Left ventricle myocardium inferior (tissue), 1 donor: ENCODE measurements around the gene SLC35B4. TPM values are rescaled to one million over a fixed set of nuclear protein-coding genes. Genes with fewer than 3 reads are reported as not detected.

Experiments used
- DNase-seq: peaks from one replicate; pipeline ENCODE4 v3.0.0-alpha.2; 2020
- H3K27ac ChIP-seq: fragments of 200-600 bp; replicated peaks from 2 replicates; pipeline ENCODE4 v1.8.0; 2021
- H3K27me3 ChIP-seq: fragments of 200-600 bp; 2 replicates; pipeline ENCODE4 v1.8.0; 2021; ENCODE audit warnings: low read depth
- H3K36me3 ChIP-seq: fragments of 200-600 bp; 2 replicates; pipeline ENCODE4 v1.8.0; 2021
- H3K4me1 ChIP-seq: fragments of 200-600 bp; 2 replicates; pipeline ENCODE4 v1.8.0; 2021
- H3K4me3 ChIP-seq: fragments of 200-600 bp; 2 replicates; pipeline ENCODE4 v1.8.0; 2021; ENCODE audit warnings: mild to moderate bottlenecking, moderate library complexity
- H3K9me3 ChIP-seq: fragments of 200-600 bp; replicated peaks from 2 replicates; pipeline ENCODE4 v1.8.0; 2021
- intact Hi-C: fragments of 100-400 bp; cut with micrococcal nuclease; formaldehyde crosslinking; loops from one replicate; pipeline ENCODE4 v1.11.0; 2022
- total RNA-seq: library from RNA; stranded (reverse); fragmentation: NEBNext Ultra II Directional; extraction: Animal tissue kit (Norgen Biotek cat#: 25700); gene quantifications from one replicate; pipeline ENCODE4 v1.2.1, GENCODE V29; 2021
- TF ChIP-seq, protein P1 (sequence below): fragments of 200-600 bp; IDR thresholded peaks from 2 replicates; pipeline ENCODE4 v1.8.0; 2021; ENCODE audit warnings: antibody characterized with exemption, mild to moderate bottlenecking, borderline replicate concordance
- donor health status: DM: no; HTN: yes; CAD: no; lungs with severe emphysema.

The SLC35B4 gene
- total RNA-seq, 1 donor from 2014 or later = 5.1 TPM

- Histone ChIP-seq H3K9me3 (no peaks in the 10 kb centered on the region), H3K27me3 (peaks cover 57% of the 10 kb centered on the region), H3K4me1 (no peaks in the 10 kb centered on the region), H3K27ac (no peak overlapping the region), H3K4me3 (no peak overlapping the region), H3K36me3 (no peaks in the 10 kb centered on the region)
- DNase-seq = no peak
- TF ChIP-seq, protein P1, sequence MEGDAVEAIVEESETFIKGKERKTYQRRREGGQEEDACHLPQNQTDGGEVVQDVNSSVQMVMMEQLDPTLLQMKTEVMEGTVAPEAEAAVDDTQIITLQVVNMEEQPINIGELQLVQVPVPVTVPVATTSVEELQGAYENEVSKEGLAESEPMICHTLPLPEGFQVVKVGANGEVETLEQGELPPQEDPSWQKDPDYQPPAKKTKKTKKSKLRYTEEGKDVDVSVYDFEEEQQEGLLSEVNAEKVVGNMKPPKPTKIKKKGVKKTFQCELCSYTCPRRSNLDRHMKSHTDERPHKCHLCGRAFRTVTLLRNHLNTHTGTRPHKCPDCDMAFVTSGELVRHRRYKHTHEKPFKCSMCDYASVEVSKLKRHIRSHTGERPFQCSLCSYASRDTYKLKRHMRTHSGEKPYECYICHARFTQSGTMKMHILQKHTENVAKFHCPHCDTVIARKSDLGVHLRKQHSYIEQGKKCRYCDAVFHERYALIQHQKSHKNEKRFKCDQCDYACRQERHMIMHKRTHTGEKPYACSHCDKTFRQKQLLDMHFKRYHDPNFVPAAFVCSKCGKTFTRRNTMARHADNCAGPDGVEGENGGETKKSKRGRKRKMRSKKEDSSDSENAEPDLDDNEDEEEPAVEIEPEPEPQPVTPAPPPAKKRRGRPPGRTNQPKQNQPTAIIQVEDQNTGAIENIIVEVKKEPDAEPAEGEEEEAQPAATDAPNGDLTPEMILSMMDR = no peak
- intact Hi-C loops = no loop called here
These were observed 37.4 kb downstream of the SLC35B4 start for GRCh38 chr7:134279336-134279735.

DNA sequence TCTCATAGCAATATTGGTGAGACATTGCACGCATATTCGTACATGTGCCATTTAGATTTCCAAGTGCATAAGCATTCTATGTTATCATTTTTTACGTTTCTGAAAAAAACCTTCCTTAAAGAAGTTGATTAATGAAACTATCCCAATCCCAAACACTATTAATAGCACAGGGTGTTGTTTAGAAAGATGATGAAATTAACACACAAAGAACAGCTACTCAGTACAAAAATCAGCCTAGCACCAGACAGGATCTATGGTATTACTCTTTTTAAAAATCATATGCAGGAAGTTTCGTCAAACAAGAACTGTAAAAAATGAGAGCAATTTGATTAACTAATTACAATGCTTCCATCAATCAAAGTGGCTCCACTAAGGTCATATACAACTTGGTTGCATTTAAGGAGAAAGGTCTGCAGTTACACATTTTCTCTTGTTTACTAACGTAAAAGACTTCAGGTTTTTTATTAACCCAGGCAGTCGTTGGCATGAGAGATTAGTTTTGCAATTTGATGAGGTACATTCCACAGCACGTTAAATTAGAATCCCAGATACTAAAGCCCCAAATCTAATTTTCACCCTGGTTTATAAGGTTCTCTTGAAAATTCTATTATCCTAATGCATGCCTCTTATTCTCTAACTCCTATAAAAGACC is 38.1 kb downstream of the SLC35B4 start:
- Histone ChIP-seq H3K36me3 (no peaks in the 10 kb centered on the region), H3K9me3 (no peaks in the 10 kb centered on the region), H3K4me1 (no peaks in the 10 kb centered on the region), H3K27me3 (peaks cover 53% of the 10 kb centered on the region), H3K4me3 (no peak overlapping the region), H3K27ac (no peak overlapping the region)
- TF ChIP-seq, protein P1 = no peak
- no peak for DNase-seq
- intact Hi-C loops = no loop called here

GRCh38 chr7:134276951-134277350 is 39.8 kb downstream of the SLC35B4 start:
- H3K4me1 ChIP-seq = no peaks in the 10 kb centered on the region
- TF ChIP-seq, protein P1 = no peak
- no peak overlapping the region for H3K4me3 ChIP-seq
- H3K36me3 ChIP-seq = no peaks in the 10 kb centered on the region
- DNase-seq = no peak
- no peak overlapping the region for H3K27ac ChIP-seq
- no peaks in the 10 kb centered on the region for H3K9me3 ChIP-seq
- H3K27me3 ChIP-seq = peaks cover 44% of the 10 kb centered on the region
- intact Hi-C loops = no loop called here

- TF ChIP-seq, protein P1 = no peak
- intact Hi-C loops = no loop called here
These were observed 54.4 kb downstream of the SLC35B4 start for GRCh38 chr7:134262322-134262721.

DNA sequence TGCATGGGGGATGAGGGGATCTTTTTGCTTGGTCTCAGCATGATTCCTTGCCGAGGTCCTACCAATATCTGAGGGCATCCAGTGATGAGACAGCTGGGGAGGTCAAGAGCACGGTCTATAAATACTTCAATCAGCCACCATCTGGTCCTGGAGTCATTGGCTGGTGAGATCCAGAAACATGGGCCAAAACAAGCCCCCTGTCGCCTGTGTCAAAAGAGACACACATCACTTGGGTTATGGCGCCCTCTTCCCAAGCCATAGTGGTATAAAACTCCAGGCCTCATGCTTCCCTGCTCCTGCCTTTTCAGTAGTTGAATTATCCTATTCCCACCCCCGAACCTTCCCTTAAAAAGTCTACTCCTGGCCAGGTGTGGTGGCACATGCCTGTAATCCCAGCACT is 60.9 kb downstream of the SLC35B4 start:
- intact Hi-C loops = no loop called here
- H3K27me3 ChIP-seq = no peaks in the 10 kb centered on the region
- no peaks in the 10 kb centered on the region for H3K36me3 ChIP-seq
- no peaks in the 10 kb centered on the region for H3K4me1 ChIP-seq
- DNase-seq = no peak
- no peak overlapping the region for H3K4me3 ChIP-seq
- TF ChIP-seq, protein P1 = no peak
- H3K9me3 ChIP-seq = no peaks in the 10 kb centered on the region
- H3K27ac ChIP-seq = no peak overlapping the region

More at GRCh38 chr7:134262322-134262721, 54.4 kb downstream of the SLC35B4 start:
- DNase-seq = no peak
- Histone ChIP-seq H3K27me3 (peaks cover 6% of the 10 kb centered on the region), H3K36me3 (no peaks in the 10 kb centered on the region), H3K9me3 (peaks cover 16% of the 10 kb centered on the region), H3K4me1 (no peaks in the 10 kb centered on the region), H3K27ac (no peak overlapping the region), H3K4me3 (no peak overlapping the region)
